Mucosa of rectum (tissue), 2 donors: ENCODE measurements around the gene PCBP3.

Experiments
- H3K27ac ChIP-seq, 2 donors: one replicate each; pipeline ENCODE4 v1.7.0; 2013; ENCODE audit warnings: inconsistent platforms in 2 of 2, low read depth in 2 of 2, low read length in 2 of 2
- H3K27me3 ChIP-seq, 2 donors: one replicate each; pipeline ENCODE4 v1.7.0; 2013; ENCODE audit warnings: low read length in 2 of 2; ENCODE audit not compliant: control insufficient read depth in 2 of 2, insufficient read depth in 2 of 2
- H3K36me3 ChIP-seq, 2 donors: one replicate each; pipeline ENCODE4 v1.7.0; 2013; ENCODE audit warnings: low read length in 2 of 2; ENCODE audit not compliant: control insufficient read depth in 2 of 2, insufficient read depth in 2 of 2
- H3K4me1 ChIP-seq, 2 donors: one replicate each; pipeline ENCODE4 v1.7.0; 2013; ENCODE audit warnings: low read length in 2 of 2, mild to moderate bottlenecking in 1 of 2; ENCODE audit not compliant: control insufficient read depth in 2 of 2, insufficient read depth in 2 of 2
- H3K4me3 ChIP-seq, 2 donors: one replicate each; pipeline ENCODE4 v1.7.0; 2013; ENCODE audit warnings: low read length in 2 of 2
- H3K9ac ChIP-seq, 2 donors: one replicate each; pipeline ENCODE4 v1.7.0; 2013; ENCODE audit warnings: low read length in 2 of 2, low read depth in 1 of 2, mild to moderate bottlenecking in 1 of 2
- H3K9me3 ChIP-seq, 2 donors: one replicate each; pipeline ENCODE4 v1.7.0; 2013; ENCODE audit warnings: low read length in 2 of 2; ENCODE audit not compliant: control insufficient read depth in 2 of 2
- donor health status: healthy.
- donor health status: Normal muscosa, but diverticular disease.

The PCBP3 gene

DNA sequence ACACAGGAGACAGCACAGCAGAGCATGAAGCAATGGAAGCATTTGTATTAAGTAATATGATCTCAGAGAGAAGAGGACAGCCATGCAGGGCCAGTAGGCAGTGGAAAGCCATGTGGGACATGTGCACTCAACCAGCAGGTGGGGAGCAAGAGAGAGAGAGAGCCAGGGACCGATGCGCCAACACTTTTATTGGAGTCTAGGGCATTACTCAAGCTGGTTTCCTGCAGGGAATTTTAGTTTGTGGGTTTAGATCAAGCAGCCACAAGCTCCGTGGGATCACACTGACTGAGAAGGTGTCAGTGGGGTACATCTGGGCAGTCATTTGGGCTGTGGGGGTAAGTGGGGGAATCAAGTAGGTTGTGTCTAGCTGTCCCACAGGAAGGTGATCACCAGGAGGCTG, 137.1 kb downstream of the PCBP3 start:
- Histone ChIP-seq H3K9ac (no peak overlapping the region), H3K36me3 (no peaks in the 10 kb centered on the region), H3K4me3 (no peak overlapping the region)

GRCh38 chr21:45781741-45782140, 138.2 kb downstream of the PCBP3 start:
- no peak overlapping the region for H3K4me3 ChIP-seq
- H3K9ac ChIP-seq = no peak overlapping the region
- no peak overlapping the region for H3K27ac ChIP-seq
- no peaks in the 10 kb centered on the region for H3K4me1 ChIP-seq
- H3K27me3 ChIP-seq = no peaks in the 10 kb centered on the region
- no peaks in the 10 kb centered on the region for H3K9me3 ChIP-seq
- H3K36me3 ChIP-seq = no peaks in the 10 kb centered on the region

More for the DNA sequence above, 137.1 kb downstream of the PCBP3 start:
- Histone ChIP-seq H3K4me1 (no peaks in the 10 kb centered on the region), H3K9me3 (no peaks in the 10 kb centered on the region), H3K27me3 (no peaks in the 10 kb centered on the region), H3K27ac (no peak overlapping the region)

- no peaks in the 10 kb centered on the region for H3K4me1 ChIP-seq
- no peak overlapping the region for H3K9ac ChIP-seq
- no peak overlapping the region for H3K27ac ChIP-seq
- H3K9me3 ChIP-seq = no peaks in the 10 kb centered on the region
- H3K36me3 ChIP-seq = no peaks in the 10 kb centered on the region
- H3K4me3 ChIP-seq = no peak overlapping the region
- H3K27me3 ChIP-seq = no peaks in the 10 kb centered on the region
These were observed 143.1 kb downstream of the PCBP3 start for GRCh38 chr21:45786660-45787059.

GRCh38 chr21:45787371-45787770, 143.8 kb downstream of the PCBP3 start:
- Histone ChIP-seq H3K9ac (no peak overlapping the region), H3K27me3 (no peaks in the 10 kb centered on the region), H3K4me3 (no peak overlapping the region), H3K36me3 (no peaks in the 10 kb centered on the region), H3K9me3 (no peaks in the 10 kb centered on the region), H3K27ac (no peak overlapping the region), H3K4me1 (no peaks in the 10 kb centered on the region)

DNA sequence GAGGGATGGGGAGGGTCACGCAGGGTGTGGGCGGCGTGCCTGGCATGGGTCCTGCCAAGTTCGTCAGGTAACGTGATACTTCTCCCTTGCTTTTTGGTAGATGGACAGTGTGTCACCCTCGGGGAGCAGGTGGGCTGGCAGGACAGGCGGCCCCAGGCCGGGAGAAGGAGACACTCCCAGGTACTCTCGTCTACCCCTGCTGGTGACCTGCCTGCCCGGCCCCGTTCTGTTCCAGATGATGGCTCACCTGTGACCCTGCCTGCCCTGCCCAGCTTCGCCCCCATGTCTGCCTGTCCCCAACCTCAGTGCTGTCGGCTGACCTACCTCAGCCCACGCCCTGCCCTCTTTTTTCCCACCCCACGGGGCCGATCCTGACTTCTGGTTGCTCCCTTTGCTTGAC, 144.7 kb downstream of the PCBP3 start:
- Histone ChIP-seq H3K9me3 (no peaks in the 10 kb centered on the region), H3K4me3 (no peak overlapping the region), H3K27ac (no peak overlapping the region), H3K4me1 (no peaks in the 10 kb centered on the region), H3K36me3 (no peaks in the 10 kb centered on the region), H3K9ac (no peak overlapping the region), H3K27me3 (no peaks in the 10 kb centered on the region)

GRCh38 chr21:45788637-45789506, 145.3 kb downstream of the PCBP3 start:
- Histone ChIP-seq H3K27me3 (no peaks in the 10 kb centered on the region), H3K4me1 (no peaks in the 10 kb centered on the region), H3K4me3 (no peak overlapping the region), H3K27ac (no peak overlapping the region), H3K9ac (no peak overlapping the region), H3K9me3 (no peaks in the 10 kb centered on the region), H3K36me3 (no peaks in the 10 kb centered on the region)

DNA sequence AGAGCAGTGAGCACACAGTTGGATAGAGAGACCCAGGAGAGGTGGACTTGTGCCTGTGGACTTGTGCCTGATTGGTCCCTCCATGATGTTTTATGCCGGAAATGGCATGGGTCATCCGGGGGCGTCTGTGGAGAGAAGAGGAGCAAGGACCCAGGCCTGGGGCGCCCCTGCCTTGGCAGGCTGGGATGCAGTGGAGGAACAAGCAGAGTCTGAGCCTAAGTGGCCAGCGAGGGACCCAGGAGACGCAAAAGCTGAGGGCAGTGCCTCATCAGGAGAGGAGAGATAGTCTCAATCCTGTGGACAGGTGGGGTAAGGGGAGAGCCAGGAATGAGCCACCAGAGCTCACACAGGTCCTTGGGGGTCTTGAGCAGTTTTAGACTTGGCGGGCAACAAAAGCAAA, 146.9 kb downstream of the PCBP3 start:
- Histone ChIP-seq H3K4me1 (no peaks in the 10 kb centered on the region), H3K27me3 (no peaks in the 10 kb centered on the region), H3K27ac (no peak overlapping the region), H3K9ac (no peak overlapping the region), H3K9me3 (no peaks in the 10 kb centered on the region), H3K4me3 (no peak overlapping the region), H3K36me3 (no peaks in the 10 kb centered on the region)

GRCh38 chr21:45791562-45792418, 148.3 kb downstream of the PCBP3 start:
- Histone ChIP-seq H3K4me3 (no peak overlapping the region), H3K4me1 (no peaks in the 10 kb centered on the region), H3K36me3 (no peaks in the 10 kb centered on the region), H3K27ac (no peak overlapping the region), H3K27me3 (no peaks in the 10 kb centered on the region), H3K9ac (no peak overlapping the region), H3K9me3 (no peaks in the 10 kb centered on the region)

- Histone ChIP-seq H3K27me3 (no peaks in the 10 kb centered on the region), H3K4me1 (no peaks in the 10 kb centered on the region), H3K9ac (no peak overlapping the region), H3K36me3 (no peaks in the 10 kb centered on the region), H3K4me3 (no peak overlapping the region), H3K9me3 (no peaks in the 10 kb centered on the region), H3K27ac (no peak overlapping the region)
These were observed 149.3 kb downstream of the PCBP3 start for GRCh38 chr21:45792682-45793383.

DNA sequence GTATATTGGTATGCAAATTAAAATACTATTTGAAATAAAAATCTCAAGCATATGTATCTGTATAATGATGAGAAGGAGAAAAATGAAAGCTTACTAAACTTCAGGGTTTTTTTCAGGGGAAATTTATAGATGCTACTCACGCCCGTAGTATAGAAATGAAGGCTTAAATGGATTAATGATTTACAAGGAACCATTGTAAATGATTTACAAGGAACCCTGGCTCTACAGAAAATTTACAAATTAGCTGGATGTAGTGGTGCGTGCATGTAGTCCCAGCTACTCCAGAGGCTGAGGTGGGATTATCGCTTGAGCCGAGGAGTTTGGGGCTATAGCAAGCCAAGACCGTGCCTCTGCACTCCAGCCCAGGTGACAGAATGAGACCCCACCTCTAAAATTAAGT, 150.5 kb downstream of the PCBP3 start:
- Histone ChIP-seq H3K36me3 (no peaks in the 10 kb centered on the region), H3K9me3 (no peaks in the 10 kb centered on the region), H3K27ac (no peak overlapping the region), H3K27me3 (no peaks in the 10 kb centered on the region), H3K9ac (no peak overlapping the region), H3K4me3 (no peak overlapping the region), H3K4me1 (no peaks in the 10 kb centered on the region)
